Measurements from ENCODE around the gene NEK6.

DNA sequence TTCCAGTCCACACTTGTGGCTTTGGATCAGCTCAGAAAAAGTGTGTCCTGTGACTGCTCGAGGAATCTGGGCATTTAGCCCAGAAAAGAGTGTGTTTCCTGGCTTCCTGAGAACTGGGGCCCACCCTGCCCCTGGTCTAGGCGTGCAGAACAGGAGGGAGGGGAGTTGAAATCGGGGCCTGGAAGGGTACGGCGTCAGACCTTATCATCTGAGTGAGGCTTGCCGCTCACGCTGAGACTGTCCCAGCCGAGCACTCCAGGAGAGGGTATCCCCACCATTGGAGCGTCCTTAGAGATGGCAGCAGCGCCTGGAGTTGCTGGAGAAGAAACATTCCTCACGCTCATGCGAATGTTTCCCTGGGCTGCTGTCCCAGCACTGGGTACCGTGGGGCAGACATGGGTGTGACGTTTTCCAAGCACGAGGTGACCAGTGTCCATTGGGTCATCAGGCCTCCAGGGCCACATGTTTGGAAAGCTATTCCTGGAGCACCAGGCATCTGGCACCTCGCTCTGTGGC, 22.5 kb downstream of the NEK6 start:
- TF ChIP-seq EZH2 (IDR thresholded peaks at IDR 0.05; ENCODE audit: low read length, unreplicated experiment) (no peak), EZH2phosphoT487 (IDR thresholded peaks at IDR 0.05; ENCODE audit: borderline replicate concordance, low read length) (no peak)
- TF ChIP-seq, protein P1, sequence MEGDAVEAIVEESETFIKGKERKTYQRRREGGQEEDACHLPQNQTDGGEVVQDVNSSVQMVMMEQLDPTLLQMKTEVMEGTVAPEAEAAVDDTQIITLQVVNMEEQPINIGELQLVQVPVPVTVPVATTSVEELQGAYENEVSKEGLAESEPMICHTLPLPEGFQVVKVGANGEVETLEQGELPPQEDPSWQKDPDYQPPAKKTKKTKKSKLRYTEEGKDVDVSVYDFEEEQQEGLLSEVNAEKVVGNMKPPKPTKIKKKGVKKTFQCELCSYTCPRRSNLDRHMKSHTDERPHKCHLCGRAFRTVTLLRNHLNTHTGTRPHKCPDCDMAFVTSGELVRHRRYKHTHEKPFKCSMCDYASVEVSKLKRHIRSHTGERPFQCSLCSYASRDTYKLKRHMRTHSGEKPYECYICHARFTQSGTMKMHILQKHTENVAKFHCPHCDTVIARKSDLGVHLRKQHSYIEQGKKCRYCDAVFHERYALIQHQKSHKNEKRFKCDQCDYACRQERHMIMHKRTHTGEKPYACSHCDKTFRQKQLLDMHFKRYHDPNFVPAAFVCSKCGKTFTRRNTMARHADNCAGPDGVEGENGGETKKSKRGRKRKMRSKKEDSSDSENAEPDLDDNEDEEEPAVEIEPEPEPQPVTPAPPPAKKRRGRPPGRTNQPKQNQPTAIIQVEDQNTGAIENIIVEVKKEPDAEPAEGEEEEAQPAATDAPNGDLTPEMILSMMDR (conservative IDR thresholded peaks at IDR 0.05; ENCODE audit: low read depth, low read length): no peak
